HG03097 (cell line): ENCODE data around the gene SCNN1B.
"Not testable (repeated sequence)": the region's sequence is repeated elsewhere in the genome, so short reads cannot be mapped to it uniquely, and the experiment has no call there.

Experiments used
- ATAC-seq: cut with Tn5 transposase; IDR thresholded peaks from one replicate; pipeline ENCODE4 v1.9.1; 2021; ENCODE audit not compliant: unreplicated experiment, low FRiP score

The SCNN1B gene

GRCh38 chr16:23348579-23349469, 46.7 kb downstream of the SCNN1B start:
- ATAC-seq: no peak

- no peak for ATAC-seq
Measured at GRCh38 chr16:23351360-23351759, 49.3 kb downstream of the SCNN1B start.

- no peak for ATAC-seq
Measured at GRCh38 chr16:23353440-23353839, 51.3 kb downstream of the SCNN1B start.

DNA sequence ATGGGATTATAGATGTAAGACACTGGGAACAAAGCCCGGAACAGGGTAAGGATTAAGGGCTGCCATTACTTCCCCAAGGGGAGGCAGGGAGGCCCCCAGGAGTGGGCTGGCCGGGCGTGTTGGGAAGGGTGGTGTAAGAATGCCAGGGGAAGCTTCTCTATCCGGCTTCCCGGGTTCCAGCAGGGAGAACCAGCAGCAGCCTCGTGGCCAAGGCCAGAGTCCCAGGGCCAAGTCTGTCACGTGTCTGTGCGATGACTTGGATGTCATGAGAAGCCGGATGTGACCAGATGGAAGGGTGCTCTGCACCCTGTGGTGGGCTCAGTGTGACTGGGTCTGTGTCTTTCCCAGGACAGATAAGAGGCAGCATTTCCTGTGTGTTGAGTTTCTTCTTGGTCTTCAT, 52.1 kb downstream of the SCNN1B start:
- ATAC-seq: no peak

GRCh38 chr16:23355106-23355670, 53.1 kb downstream of the SCNN1B start:
- no peak for ATAC-seq

DNA sequence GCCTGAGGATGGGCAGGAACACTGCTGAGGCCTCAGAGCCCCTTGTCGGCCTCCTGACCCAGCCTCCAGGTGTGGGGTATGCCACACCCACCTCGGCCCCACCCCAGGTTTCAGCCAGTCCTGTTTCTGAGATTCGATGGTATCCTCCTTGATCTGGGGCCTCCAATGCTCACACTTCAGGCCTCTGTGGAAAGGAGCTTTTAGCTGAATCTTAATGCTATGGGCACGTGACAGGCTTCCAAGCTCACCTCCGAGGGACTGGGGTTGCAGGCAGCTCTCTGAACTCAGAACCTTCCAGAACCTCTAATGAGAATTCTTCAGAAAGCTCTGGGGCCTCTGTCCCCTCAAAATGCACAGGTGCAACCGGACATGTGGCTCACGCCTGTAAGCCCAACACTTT, 54.8 kb downstream of the SCNN1B start:
- no peak for ATAC-seq

GRCh38 chr16:23357761-23358290, 55.7 kb downstream of the SCNN1B start:
- no peak for ATAC-seq

DNA sequence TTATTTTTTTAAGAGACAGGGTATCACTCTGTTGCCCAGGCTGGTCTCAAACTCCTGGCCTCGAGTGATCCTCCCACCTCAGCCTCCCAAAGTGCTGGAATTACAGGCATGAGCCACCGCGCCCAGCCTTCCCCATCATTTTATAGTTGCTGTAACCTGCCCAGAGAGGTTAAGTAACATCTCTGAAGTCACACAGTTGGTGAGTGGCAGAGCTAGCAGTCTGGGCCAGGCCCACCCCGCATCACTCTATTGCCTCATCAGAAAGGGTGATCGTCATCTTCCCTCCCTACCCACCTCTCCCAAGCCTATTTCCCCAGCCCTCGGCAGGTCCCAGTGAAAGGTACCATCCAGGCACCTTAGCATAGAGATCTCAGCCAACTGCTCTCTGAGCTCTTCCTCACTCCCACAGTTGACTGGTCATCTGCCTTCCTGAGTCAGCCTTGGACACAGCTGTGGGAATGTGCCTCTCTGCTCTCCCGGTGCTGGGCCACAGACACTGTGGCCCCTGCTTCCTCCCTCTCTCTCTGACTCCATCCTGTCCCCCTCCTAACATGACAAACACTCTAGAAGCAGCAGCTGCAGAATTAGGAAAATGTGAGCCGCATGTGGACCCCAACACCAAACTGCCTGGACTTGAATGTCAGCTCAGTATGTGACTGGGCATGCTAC, 57.1 kb downstream of the SCNN1B start:
- ATAC-seq: no peak

DNA sequence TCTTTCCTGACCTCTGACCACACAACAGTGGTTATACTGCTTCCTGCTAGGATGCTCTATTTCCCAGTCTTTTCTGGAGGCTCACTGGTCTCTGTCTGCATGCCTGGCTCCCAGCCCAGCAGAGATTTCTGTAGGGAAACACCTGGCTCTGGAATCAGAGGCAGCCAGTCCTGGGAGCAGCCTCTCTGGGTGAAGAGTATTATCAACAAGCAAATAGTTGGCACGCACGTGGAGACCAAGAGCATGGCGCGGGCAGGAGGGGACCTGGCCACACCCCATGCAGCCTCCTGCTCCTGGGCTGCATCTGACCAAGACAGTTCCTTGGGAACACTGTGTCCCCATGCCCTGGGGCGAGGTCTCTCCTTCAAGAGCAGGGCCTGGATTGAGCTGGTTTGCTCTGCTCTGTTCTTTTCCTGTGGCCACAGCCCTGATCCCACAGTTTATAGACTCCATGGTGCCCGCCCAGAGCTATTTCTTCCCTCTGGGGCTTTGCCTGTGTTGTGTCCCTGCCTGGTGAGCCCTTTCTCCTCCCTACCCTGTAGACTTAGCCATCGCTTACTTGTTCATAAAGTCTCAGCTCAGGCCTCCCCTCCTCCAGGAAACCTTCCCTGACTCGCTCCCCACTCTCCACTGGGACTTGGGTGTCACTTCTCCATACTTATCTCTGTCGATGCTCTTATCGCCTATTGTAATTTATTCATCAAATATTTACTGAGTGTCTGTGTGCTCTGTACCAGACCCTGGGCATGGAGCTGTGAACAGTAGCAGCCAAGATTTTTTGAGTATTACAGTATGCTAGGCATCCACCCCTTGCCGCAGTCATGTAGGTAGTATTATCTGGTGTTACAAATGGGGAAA, 60.6 kb downstream of the SCNN1B start:
- no peak for ATAC-seq

GRCh38 chr16:23365602-23366240, 63.6 kb downstream of the SCNN1B start:
- ATAC-seq: no peak

DNA sequence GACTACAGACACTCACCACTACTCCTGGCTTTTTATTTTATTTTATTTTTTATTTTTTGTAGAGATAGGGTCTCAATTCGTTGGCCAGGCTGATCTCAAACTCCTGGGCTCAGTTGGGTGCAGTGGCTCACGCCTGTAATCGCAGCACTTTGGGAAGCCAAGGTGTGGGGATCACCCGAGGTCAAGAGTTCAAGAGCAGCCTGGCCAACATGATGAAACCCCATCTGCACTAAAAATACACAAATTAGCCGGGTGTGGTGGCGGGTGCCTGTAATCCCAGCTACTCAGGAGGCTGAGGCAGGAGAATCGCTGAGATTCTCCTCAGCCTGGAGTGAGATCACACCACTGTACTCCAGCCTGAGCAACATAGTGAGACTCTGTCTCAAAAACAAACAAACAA, 64.2 kb downstream of the SCNN1B start:
- ATAC-seq: not testable (repeated sequence)

- no peak for ATAC-seq
Measured at GRCh38 chr16:23367564-23367963, 65.5 kb downstream of the SCNN1B start.

DNA sequence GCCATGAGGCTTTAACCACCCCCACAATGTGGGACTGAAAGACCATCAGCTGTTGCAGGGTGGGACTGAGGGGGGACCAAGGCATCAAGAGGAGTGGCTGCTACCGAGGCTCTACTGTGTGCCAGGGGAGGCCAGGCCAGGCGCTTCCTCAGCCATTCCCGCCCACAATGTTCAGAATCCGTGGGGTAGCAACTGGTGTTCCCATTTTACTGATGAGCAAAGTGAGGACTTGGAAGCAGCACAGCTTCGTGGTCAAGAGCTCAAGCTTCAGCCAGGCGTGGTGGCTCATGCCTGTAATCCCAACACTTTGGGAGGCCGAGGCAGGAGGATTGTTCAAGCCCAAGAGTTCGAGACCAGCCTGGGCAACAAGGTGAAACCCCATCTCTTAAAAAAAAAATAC, 65.9 kb downstream of the SCNN1B start:
- no peak for ATAC-seq

GRCh38 chr16:23368469-23368868, 66.4 kb downstream of the SCNN1B start:
- ATAC-seq: no peak

- ATAC-seq: no peak
Measured at GRCh38 chr16:23369416-23369815, 67.3 kb downstream of the SCNN1B start.

- ATAC-seq: no peak
Measured at GRCh38 chr16:23371368-23371767, 69.3 kb downstream of the SCNN1B start.

DNA sequence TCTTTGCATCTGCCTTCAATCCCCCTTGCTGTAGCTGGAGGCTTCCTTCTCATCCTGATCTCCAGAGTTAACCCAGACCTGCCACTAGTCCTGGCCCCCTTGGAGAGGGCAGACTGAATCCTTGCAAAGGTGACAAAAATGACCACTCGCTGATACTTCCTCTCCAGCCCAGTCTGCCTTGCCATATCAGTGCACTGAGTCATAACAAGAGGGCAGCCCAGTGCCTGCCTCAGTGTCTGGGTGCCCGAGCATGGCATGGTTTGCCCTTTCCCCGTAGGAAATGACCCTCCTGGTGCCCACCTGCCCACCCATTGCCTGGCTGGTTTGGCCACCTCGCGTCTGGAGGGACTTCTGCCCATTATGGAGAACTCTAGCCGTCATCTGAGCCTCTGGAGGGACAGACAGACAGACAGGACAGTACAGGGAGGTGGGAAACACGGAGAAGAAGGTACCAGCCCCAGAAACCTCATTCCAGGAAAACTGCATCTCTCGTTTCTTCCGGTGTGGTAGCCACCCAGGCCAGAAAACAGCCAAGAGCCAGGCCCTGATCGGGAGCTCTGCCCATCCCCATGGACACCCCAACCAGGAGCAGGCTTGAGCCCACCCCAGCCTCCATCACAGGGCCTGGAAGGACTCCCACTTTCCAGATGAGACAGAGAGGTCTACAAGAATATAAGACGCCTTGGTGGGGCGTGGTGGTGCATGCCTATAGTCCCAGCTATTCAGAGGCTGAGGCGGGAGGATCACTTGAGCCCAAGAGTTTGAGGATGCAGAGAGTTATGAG, 71.5 kb downstream of the SCNN1B start:
- ATAC-seq: no peak

DNA sequence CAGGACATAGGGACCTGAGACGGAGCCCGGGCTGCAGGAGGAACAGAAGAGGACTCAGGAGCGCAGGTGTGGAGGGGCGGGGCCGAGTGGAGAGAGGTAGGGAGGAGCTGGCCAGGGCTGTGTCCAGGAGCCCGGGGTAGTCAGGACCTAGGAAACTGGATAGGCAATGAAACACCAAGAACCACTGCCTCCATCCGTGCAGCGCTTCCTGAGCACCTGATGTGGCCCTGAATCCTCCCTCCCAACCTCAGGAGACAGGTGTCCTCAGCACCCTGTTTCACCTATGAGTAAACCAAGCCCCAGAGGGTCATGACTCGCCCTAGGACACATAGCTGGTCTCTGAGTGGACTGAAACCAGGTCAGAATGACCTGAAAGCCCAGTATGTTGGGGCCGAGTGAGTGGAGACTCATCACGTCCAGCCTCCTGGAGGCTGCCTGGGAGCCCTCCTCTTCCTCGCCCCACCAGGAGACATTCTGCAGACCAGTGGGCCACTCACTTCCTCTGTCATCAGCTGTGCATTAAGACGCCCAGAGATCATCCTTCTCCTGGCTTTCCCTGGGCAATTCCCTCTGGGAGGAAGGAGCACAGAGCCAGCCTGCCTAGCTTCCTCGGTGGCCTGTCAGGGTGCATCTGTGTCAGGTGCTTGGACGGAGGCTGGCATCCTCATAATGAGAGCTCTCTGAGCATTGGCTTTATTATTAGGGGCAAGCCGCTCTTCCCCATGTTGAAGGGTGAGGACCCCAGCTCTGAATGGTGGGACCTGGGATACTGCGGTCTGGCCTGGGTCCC, 72.8 kb downstream of the SCNN1B start:
- ATAC-seq: no peak
